HepG2 (cell line): ENCODE data around the gene SLC29A1. TPM values are rescaled to one million over a fixed set of nuclear protein-coding genes. Genes with fewer than 3 reads are reported as not detected.

Experiments
- CEBPG ChIP-seq: IDR thresholded peaks from 2 replicates; pipeline ENCODE4 v1.6.1; 2016
- EZH2 ChIP-seq: conservative IDR thresholded peaks from 2 replicates; pipeline ENCODE4 v1.6.1; 2012; ENCODE audit warnings: mild to moderate bottlenecking, low read depth, low read length, moderate library complexity
- FOXC1 ChIP-seq: sonication (generic); formaldehyde crosslinking; IDR thresholded peaks from 2 replicates; pipeline ENCODE4 v1.8.0; 2022; ENCODE audit warnings: mild to moderate bottlenecking, missing genetic modification reagents, borderline replicate concordance
- HDAC2 ChIP-seq: sonication (generic); formaldehyde crosslinking; IDR thresholded peaks from 2 replicates; pipeline ENCODE4 v1.4.0; 2020; ENCODE audit warnings: missing genetic modification reagents
- HNF1B ChIP-seq: sonication (generic); formaldehyde crosslinking; IDR thresholded peaks from 2 replicates; pipeline ENCODE4 v1.5.1; 2020; ENCODE audit warnings: mild to moderate bottlenecking, moderate library complexity, missing genetic modification reagents
- NBN ChIP-seq: fragments of 450-650 bp; conservative IDR thresholded peaks from 2 replicates; pipeline ENCODE4 v1.6.1; 2017
- NFE2L2 ChIP-seq: fragments of 150-350 bp; IDR thresholded peaks from 2 replicates; pipeline ENCODE4 v1.6.1; 2014; ENCODE audit warnings: low read length
- RNF219 ChIP-seq: sonication (generic); formaldehyde crosslinking; IDR thresholded peaks from 2 replicates; pipeline ENCODE4 v1.5.0; 2020; ENCODE audit warnings: mild to moderate bottlenecking, missing genetic modification reagents
- TBX2 ChIP-seq: sonication (generic); formaldehyde crosslinking; IDR thresholded peaks from 2 replicates; pipeline ENCODE4 v1.5.0; 2020; ENCODE audit warnings: missing genetic modification reagents, mild to moderate bottlenecking, borderline replicate concordance
- TEAD3 ChIP-seq: optimal IDR thresholded peaks from 2 replicates; pipeline ENCODE3; 2016; ENCODE audit warnings: borderline replicate concordance
- THAP11 ChIP-seq: IDR thresholded peaks from 2 replicates; pipeline ENCODE4 v1.6.1; 2016; ENCODE audit warnings: missing biosample characterization, missing genetic modification reagents
- ZFY ChIP-seq: sonication (generic); formaldehyde crosslinking; IDR thresholded peaks from 2 replicates; pipeline ENCODE4 v1.4.0; 2020; ENCODE audit warnings: missing genetic modification reagents
- ZNF232 ChIP-seq: sonication (generic); formaldehyde crosslinking; IDR thresholded peaks from 2 replicates; pipeline ENCODE4 v1.4.0; 2020; ENCODE audit warnings: missing genetic modification reagents, borderline replicate concordance
- ZNF354B ChIP-seq: sonication (generic); formaldehyde crosslinking; IDR thresholded peaks from 2 replicates; pipeline ENCODE4 v1.8.0; 2022; ENCODE audit warnings: mild to moderate bottlenecking, missing genetic modification reagents
- ZNF510 ChIP-seq: sonication (generic); formaldehyde crosslinking; IDR thresholded peaks from 2 replicates; pipeline ENCODE4 v1.4.0; 2020; ENCODE audit warnings: low read depth, mild to moderate bottlenecking, missing genetic modification reagents
- ZNF772 ChIP-seq: sonication (generic); formaldehyde crosslinking; IDR thresholded peaks from 2 replicates; pipeline ENCODE4 v1.5.0; 2020; ENCODE audit warnings: mild to moderate bottlenecking, missing genetic modification reagents
- ZSCAN21 ChIP-seq: sonication (generic); formaldehyde crosslinking; IDR thresholded peaks from 2 replicates; pipeline ENCODE4 v1.8.0; 2022; ENCODE audit warnings: mild to moderate bottlenecking, missing genetic modification reagents, moderate library complexity, borderline replicate concordance
- polyA plus RNA-seq, 8 experiments: library from polyadenylated mRNA; depleted of rRNA in 3 of 8; stranded (reverse) in 7 of 8; unstranded in 1 of 8; fragments of >200 nt; fragmentation: Illumina TruSeq in 4 of 8; extraction: Trizol in 4 of 8; gene quantifications; 2 replicates each; pipeline versions ENCODE4 v1.2.1 to v1.2.3, GENCODE V29; 2011 to 2016; ENCODE audit warnings: low read depth in 4 of 8, missing spikeins in 1 of 8, mixed read lengths in 1 of 8; ENCODE audit not compliant: insufficient read depth in 1 of 8
- total RNA-seq, 5 experiments: library from RNA; depleted of rRNA; stranded (reverse); fragments of >200 nt; fragmentation: Illumina TruSeq; extraction: Trizol; gene quantifications; 2 replicates each; pipeline ENCODE4 v1.2.3, GENCODE V29; 2016; ENCODE audit warnings: low read depth in 1 of 5
- TF ChIP-seq, protein P1 (sequence below): sonication (generic); formaldehyde crosslinking; IDR thresholded peaks from 2 replicates; pipeline ENCODE4; 2020; ENCODE audit warnings: missing genetic modification reagents, mild to moderate bottlenecking, borderline replicate concordance

SLC29A1 gene
- total and polyA plus RNA-seq, 2 of the 13 experiments (the other 11 are each of a cell fraction or from before 2014, with no cell fraction given) = 43.2 to 106 TPM

DNA sequence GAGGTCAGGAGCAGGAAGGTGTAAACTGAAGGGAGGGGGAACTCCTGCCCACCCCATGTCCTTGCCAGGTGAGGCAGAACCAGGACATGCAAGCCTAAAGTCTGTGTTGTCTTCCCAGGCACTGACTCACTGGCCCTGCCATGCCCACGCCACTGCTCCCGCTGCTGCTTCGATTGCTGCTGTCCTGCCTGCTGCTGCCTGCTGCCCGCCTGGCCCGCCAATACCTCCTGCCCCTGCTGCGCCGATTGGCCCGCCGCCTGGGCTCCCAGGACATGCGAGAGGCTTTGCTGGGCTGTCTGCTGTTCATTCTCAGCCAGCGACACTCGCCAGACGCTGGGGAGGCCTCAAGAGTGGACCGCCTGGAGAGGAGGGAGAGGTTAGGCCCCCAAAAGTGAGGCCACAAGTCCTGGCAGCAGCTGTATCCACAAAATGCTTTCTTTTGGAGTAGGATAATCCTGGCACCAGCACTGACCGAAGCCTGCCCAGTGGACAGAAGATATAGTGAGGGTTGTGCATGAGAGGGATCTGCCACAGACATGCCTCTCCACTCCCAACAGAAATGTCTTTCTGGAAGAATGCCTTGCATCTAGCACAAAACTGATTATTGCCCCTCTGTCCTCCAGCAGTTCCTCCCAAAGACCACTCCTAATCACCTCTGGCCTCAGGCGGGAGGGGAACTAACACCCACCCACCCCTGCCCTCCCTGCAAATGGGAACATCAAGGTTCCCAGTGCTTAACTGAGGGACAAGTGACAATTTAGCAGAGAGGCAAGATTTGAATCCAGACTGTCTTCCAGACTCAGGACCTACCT is 5.9 kb upstream of the SLC29A1 start (continued):
- TF ChIP-seq HNF1B (CRISPR knock-in tag) (no peak), HDAC2 (CRISPR knock-in tag) (peak; percentile 30; the same call in 1 of the 2 replicates), TBX2 (CRISPR knock-in tag) (peak; percentile 71; the same call in 1 of the 2 replicates), FOXC1 (CRISPR knock-in tag) (0 out of 2 replicates have a peak, but pooled peaks have one; percentile 33), THAP11 (0 out of 2 replicates have a peak, but pooled peaks have one; percentile 24), ZNF354B (0 out of 2 replicates have a peak, but pooled peaks have one; percentile 73), ZNF232 (CRISPR knock-in tag) (no peak), NFE2L2 (no peak), ZFY (peak; percentile 29; the same call in 1 of the 2 replicates), CEBPG (CRISPR knock-in tag) (no peak), ZSCAN21 (CRISPR knock-in tag) (peak; percentile 59; the same call in 1 of the 2 replicates), EZH2 (peak; percentile 80; the same call in 1 of the 2 replicates), ZNF772 (CRISPR knock-in tag) (peak; percentile 15; the same call in 1 of the 2 replicates), NBN (no peak), RNF219 (no peak), TEAD3 (CRISPR knock-in tag) (peak; percentile 53), ZNF510 (CRISPR knock-in tag) (no peak)
- TF ChIP-seq, protein P1, sequence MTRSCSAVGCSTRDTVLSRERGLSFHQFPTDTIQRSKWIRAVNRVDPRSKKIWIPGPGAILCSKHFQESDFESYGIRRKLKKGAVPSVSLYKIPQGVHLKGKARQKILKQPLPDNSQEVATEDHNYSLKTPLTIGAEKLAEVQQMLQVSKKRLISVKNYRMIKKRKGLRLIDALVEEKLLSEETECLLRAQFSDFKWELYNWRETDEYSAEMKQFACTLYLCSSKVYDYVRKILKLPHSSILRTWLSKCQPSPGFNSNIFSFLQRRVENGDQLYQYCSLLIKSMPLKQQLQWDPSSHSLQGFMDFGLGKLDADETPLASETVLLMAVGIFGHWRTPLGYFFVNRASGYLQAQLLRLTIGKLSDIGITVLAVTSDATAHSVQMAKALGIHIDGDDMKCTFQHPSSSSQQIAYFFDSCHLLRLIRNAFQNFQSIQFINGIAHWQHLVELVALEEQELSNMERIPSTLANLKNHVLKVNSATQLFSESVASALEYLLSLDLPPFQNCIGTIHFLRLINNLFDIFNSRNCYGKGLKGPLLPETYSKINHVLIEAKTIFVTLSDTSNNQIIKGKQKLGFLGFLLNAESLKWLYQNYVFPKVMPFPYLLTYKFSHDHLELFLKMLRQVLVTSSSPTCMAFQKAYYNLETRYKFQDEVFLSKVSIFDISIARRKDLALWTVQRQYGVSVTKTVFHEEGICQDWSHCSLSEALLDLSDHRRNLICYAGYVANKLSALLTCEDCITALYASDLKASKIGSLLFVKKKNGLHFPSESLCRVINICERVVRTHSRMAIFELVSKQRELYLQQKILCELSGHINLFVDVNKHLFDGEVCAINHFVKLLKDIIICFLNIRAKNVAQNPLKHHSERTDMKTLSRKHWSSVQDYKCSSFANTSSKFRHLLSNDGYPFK (CRISPR knock-in tag) = 0 out of 2 replicates have a peak, but pooled peaks have one; percentile 40
